Diencephalon (tissue), 1 donor: ENCODE results near the gene PFN4. TPM values are rescaled to one million over a fixed set of nuclear protein-coding genes. Genes with fewer than 3 reads are reported as not detected.

Source experiments
- total RNA-seq: library from RNA; depleted of rRNA; stranded (reverse); fragments of >200 nt; gene quantifications from one replicate; pipeline ENCODE4 v1.2.3, GENCODE V29; 2014

PFN4 gene
- total RNA-seq = 0.92 TPM

GRCh38 chr2:24123195-24123921 lies at the start of gene PFN4, which contains the start of gene FAM228B:
Gene PFN4, minus strand, starts transcription at chr2:24123334. Its CDS starts 799 bp downstream, at chr2:24122535.
Gene FAM228B, plus strand, starts transcription at chr2:24123469. Its CDS starts 893 bp downstream, at chr2:24124362.

GRCh38 chr2:24084386-24085199 lies 38.5 kb downstream of the PFN4 start, which contains the start of gene TP53I3:
Gene TP53I3, minus strand, starts transcription at chr2:24084834. Its CDS starts 508 bp downstream, at chr2:24084326.

GRCh38 chr2:24075915-24076848 lies 47.0 kb downstream of the PFN4 start, which contains the start of gene SF3B6:
Gene SF3B6, minus strand, starts transcription at chr2:24076326. Its CDS starts 97 bp downstream, at chr2:24076229.

Other genes starting within 250 kb of the PFN4 start
- gene ATAD2B, start 196.2 kb downstream of the PFN4 start, total RNA-seq = 50.7 TPM
- gene UBXN2A, start 182.9 kb downstream of the PFN4 start, total RNA-seq = 46.1 TPM
- gene MFSD2B, start 113.2 kb downstream of the PFN4 start, total RNA-seq = 0.92 TPM
- gene WDCP, start 75.9 kb downstream of the PFN4 start, total RNA-seq = 19.1 TPM
- gene FKBP1B, start 73.6 kb downstream of the PFN4 start, total RNA-seq = 98.5 TPM
- gene SF3B6, start 47.0 kb downstream of the PFN4 start, total RNA-seq = 83.3 TPM
- 30.0 TPM for gene TP53I3, start 38.5 kb downstream of the PFN4 start, total RNA-seq
- 79.1 TPM for gene FAM228B, start 135 bp upstream of the PFN4 start, total RNA-seq
- gene FAM228A, start 51.7 kb upstream of the PFN4 start, total RNA-seq = 1.2 TPM
- gene ITSN2, start 237.2 kb upstream of the PFN4 start, total RNA-seq = 31.6 TPM